Neural progenitor cell (in vitro differentiated cells): ENCODE results near the gene CPT1A. TPM values are rescaled to one million over a fixed set of nuclear protein-coding genes. Genes with fewer than 3 reads are reported as not detected.
A peak's percentile ranks its signal among the peaks of the same experiment; 100 is the strongest.

Source experiments
- DNase-seq: peaks from one replicate; pipeline ENCODE4 v3.0.0-alpha.2; 2016; ENCODE audit warnings: low spot score
- H2AFZ ChIP-seq: fragments of 200-600 bp; sonication (generic); replicated peaks from 2 replicates; pipeline ENCODE4 v1.6.1; 2016; ENCODE audit warnings: antibody characterized with exemption
- H3F3A ChIP-seq: fragments of 200-600 bp; sonication (generic); 2 replicates; pipeline ENCODE4 v1.6.1; 2016; ENCODE audit warnings: antibody characterized with exemption, low read depth
- H3K27ac ChIP-seq: fragments of 200-600 bp; sonication (generic); 2 replicates; pipeline ENCODE4 v1.5.1; 2016; ENCODE audit warnings: mild to moderate bottlenecking
- H3K27me3 ChIP-seq: fragments of 200-600 bp; sonication (generic); 2 replicates; pipeline ENCODE4 v1.6.1; 2016; ENCODE audit warnings: mild to moderate bottlenecking, moderate library complexity
- H3K36me3 ChIP-seq: fragments of 200-600 bp; sonication (generic); 2 replicates; pipeline ENCODE4 v1.5.1; 2016
- H3K4me1 ChIP-seq: fragments of 200-600 bp; sonication (generic); 2 replicates; pipeline ENCODE4 v1.6.1; 2016; ENCODE audit warnings: mixed run types
- H3K4me2 ChIP-seq: fragments of 200-600 bp; sonication (generic); 2 replicates; pipeline ENCODE4 v1.6.1; 2016
- H3K4me3 ChIP-seq: fragments of 200-600 bp; sonication (generic); 2 replicates; pipeline ENCODE4 v1.5.1; 2016
- H3K79me2 ChIP-seq: fragments of 200-600 bp; sonication (generic); 2 replicates; pipeline ENCODE4 v1.6.1; 2016; ENCODE audit warnings: low read depth
- H3K9ac ChIP-seq: fragments of 200-600 bp; sonication (generic); 2 replicates; pipeline ENCODE4 v1.6.1; 2016
- H3K9me3 ChIP-seq: fragments of 200-600 bp; sonication (generic); 2 replicates; pipeline ENCODE4 v1.5.1; 2016; ENCODE audit warnings: low read depth
- H4K20me1 ChIP-seq: fragments of 200-600 bp; sonication (generic); 2 replicates; pipeline ENCODE4 v1.6.1; 2016; ENCODE audit warnings: low read depth
- H3K27ac Mint-ChIP-seq: 3 replicates; pipeline ENCODE4 v1.8.0; 2021; ENCODE audit warnings: mixed read lengths
- H3K27me3 Mint-ChIP-seq: 2 replicates; pipeline ENCODE4 v1.8.0; 2022; ENCODE audit warnings: low read depth, mild to moderate bottlenecking, inconsistent platforms, moderate library complexity, mixed read lengths; ENCODE audit not compliant: insufficient read depth
- H3K36me3 Mint-ChIP-seq: 3 replicates; pipeline ENCODE4 v1.8.0; 2021; ENCODE audit warnings: mixed read lengths
- H3K4me1 Mint-ChIP-seq: 3 replicates; pipeline ENCODE4 v1.8.0; 2021; ENCODE audit warnings: mixed read lengths
- H3K4me3 Mint-ChIP-seq: 3 replicates; pipeline ENCODE4 v1.8.0; 2021; ENCODE audit warnings: mild to moderate bottlenecking, moderate library complexity, mixed read lengths
- H3K9me3 Mint-ChIP-seq: 3 replicates; pipeline ENCODE4 v1.8.0; 2020; ENCODE audit warnings: mixed read lengths
- EZH2 ChIP-seq: fragments of 200-600 bp; sonication (generic); IDR thresholded peaks from 2 replicates; pipeline ENCODE4 v1.6.1; 2017; ENCODE audit warnings: antibody characterized with exemption, mild to moderate bottlenecking, moderate library complexity
- EZH2phosphoT487 ChIP-seq: fragments of 200-600 bp; sonication (generic); IDR thresholded peaks from 2 replicates; pipeline ENCODE4 v1.6.1; 2017; ENCODE audit warnings: antibody characterized with exemption
- total RNA-seq: library from RNA; depleted of rRNA; stranded (reverse); fragments of >200 nt; gene quantifications from 2 replicates; pipeline ENCODE4 v1.2.3, GENCODE V29; 2015; ENCODE audit warnings: low replicate concordance
- TF ChIP-seq, protein P1 (sequence below): fragments of 200-600 bp; sonication (generic); IDR thresholded peaks from 2 replicates; pipeline ENCODE4 v1.5.1; 2017; ENCODE audit warnings: antibody characterized with exemption, mild to moderate bottlenecking

CPT1A gene
- total RNA-seq, 1 donor from 2014 or later: 0.64 TPM

DNA sequence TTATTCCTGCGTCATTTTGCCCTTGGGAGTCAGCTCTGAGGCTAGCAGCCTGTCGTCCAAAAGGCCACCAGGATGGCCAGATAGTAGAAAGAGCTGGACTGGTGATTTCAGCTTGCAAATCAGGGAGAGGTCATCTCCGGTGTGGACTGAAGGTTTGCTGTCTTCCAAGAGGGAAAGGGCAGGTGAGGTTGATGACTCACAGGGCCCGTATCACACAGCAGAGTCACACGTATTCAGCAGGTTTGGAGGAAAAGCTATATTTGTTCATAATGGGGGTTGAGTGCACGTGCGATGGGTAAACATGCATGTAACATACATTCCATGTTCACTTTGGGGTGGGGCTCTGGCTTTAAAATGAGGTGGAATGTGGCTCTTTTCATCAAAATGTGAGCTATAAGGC lies 36.3 kb upstream of the CPT1A start:
- H3K9me3 Mint-ChIP-seq: no peaks in the 10 kb centered on the region
- peaks cover 5% of the 10 kb centered on the region for H3K27me3 Mint-ChIP-seq
- H3K4me1 Mint-ChIP-seq: no peaks in the 10 kb centered on the region
- DNase-seq: no peak
- peaks cover 3% of the 10 kb centered on the region for H3K36me3 Mint-ChIP-seq
- H3K27ac ChIP-seq: no peak overlapping the region
- H3K4me3 Mint-ChIP-seq: no peak overlapping the region
- no peak overlapping the region for H3K4me3 ChIP-seq
- H3F3A ChIP-seq: peaks cover 10% of the 10 kb centered on the region
- H3K27ac Mint-ChIP-seq: no peak overlapping the region
- H4K20me1 ChIP-seq: peaks cover 15% of the 10 kb centered on the region
- H3K9ac ChIP-seq: no peak overlapping the region
- H3K27me3 ChIP-seq: no peaks in the 10 kb centered on the region
- H3K4me1 ChIP-seq: peaks cover 4% of the 10 kb centered on the region
- H3K4me2 ChIP-seq: no peak overlapping the region
- H3K79me2 ChIP-seq: no peaks in the 10 kb centered on the region
- no peaks in the 10 kb centered on the region for H3K9me3 ChIP-seq
- no peak for TF ChIP-seq EZH2
- TF ChIP-seq, protein P1, sequence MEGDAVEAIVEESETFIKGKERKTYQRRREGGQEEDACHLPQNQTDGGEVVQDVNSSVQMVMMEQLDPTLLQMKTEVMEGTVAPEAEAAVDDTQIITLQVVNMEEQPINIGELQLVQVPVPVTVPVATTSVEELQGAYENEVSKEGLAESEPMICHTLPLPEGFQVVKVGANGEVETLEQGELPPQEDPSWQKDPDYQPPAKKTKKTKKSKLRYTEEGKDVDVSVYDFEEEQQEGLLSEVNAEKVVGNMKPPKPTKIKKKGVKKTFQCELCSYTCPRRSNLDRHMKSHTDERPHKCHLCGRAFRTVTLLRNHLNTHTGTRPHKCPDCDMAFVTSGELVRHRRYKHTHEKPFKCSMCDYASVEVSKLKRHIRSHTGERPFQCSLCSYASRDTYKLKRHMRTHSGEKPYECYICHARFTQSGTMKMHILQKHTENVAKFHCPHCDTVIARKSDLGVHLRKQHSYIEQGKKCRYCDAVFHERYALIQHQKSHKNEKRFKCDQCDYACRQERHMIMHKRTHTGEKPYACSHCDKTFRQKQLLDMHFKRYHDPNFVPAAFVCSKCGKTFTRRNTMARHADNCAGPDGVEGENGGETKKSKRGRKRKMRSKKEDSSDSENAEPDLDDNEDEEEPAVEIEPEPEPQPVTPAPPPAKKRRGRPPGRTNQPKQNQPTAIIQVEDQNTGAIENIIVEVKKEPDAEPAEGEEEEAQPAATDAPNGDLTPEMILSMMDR: no peak
- no peak for TF ChIP-seq EZH2phosphoT487
- H3K36me3 ChIP-seq: no peaks in the 10 kb centered on the region
- no peak overlapping the region for H2AFZ ChIP-seq

DNA sequence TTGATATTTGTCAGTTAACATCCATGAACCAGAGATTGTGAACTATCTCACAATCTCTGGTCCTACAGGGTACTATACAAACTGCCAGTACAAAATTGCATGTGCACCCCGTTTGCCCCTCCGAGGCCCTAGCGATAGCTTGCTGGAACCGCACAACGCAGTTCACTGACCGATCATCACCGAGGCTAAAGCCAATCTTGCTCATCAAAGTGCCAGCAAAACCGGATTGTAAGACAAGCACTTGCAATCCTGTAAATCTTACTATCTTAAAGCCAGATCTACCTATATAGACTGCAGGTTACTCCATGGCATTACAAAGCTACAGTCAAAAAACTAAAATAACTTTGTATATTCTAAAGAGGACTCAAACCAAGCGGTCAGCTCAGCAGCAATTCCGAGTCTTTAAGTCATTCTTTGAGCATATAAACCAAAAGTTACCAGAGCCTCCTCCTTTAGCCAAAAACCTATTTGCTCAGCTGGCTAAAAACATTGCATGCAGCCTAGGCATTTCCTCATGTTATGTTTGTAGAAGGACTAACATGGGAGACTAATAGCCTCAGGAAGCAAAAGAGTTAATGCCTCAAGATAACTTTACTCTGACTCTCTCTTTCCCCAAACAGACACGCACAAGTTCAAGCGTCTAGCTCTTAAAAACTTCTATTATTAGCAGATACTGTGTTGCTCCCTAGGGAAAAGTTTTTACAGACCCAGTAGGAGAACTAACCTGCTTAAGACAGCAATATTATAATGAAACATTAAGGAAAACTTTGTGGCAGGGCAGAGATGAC lies 30.7 kb upstream of the CPT1A start:
- H3K27me3 Mint-ChIP-seq: peaks cover 2% of the 10 kb centered on the region
- TF ChIP-seq EZH2: no peak
- TF ChIP-seq, protein P1: no peak
- TF ChIP-seq EZH2phosphoT487: no peak
- Histone ChIP-seq H3K4me3 (no peak overlapping the region), H4K20me1 (no peaks in the 10 kb centered on the region), H3K27me3 (peaks cover 29% of the 10 kb centered on the region), H3K36me3 (no peaks in the 10 kb centered on the region), H3K9ac (no peak overlapping the region), H3K4me2 (no peak overlapping the region), H3K27ac (no peak overlapping the region), H3K79me2 (no peaks in the 10 kb centered on the region), H2AFZ (no peak overlapping the region), H3K9me3 (no peaks in the 10 kb centered on the region), H3F3A (no peaks in the 10 kb centered on the region), H3K4me1 (peaks cover 11% of the 10 kb centered on the region)
- no peak overlapping the region for H3K27ac Mint-ChIP-seq
- DNase-seq: no peak
- peaks cover 17% of the 10 kb centered on the region for H3K4me1 Mint-ChIP-seq
- no peaks in the 10 kb centered on the region for H3K36me3 Mint-ChIP-seq
- no peak overlapping the region for H3K4me3 Mint-ChIP-seq
- no peaks in the 10 kb centered on the region for H3K9me3 Mint-ChIP-seq

DNA sequence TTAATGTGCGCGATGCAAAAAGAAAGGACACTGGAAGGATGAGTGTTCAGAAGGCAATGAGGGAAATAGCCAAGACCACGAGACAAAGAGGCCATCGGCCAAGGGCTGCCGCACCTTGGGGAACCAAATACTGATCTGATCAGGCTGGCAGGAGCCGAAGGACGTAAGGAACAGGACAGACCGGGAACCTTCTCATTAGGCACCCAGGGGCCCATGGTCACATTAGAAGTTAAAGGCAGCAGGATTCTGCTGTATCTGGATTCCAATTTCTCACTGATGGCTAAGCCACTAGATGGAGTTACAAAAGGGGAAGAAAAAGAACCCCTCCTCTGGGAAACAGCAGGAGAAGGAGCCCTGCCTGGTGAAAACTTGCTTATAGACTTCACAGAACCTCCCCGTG lies 28.8 kb upstream of the CPT1A start:
- Mint-ChIP-seq H3K4me3 (peak overlapping the region; percentile 67), H3K9me3 (no peaks in the 10 kb centered on the region), H3K27ac (no peak overlapping the region), H3K4me1 (peaks cover 17% of the 10 kb centered on the region), H3K27me3 (peaks cover 2% of the 10 kb centered on the region), H3K36me3 (no peaks in the 10 kb centered on the region)
- Histone ChIP-seq H3K36me3 (no peaks in the 10 kb centered on the region), H3K4me1 (peaks cover 11% of the 10 kb centered on the region), H3K27me3 (peaks cover 29% of the 10 kb centered on the region), H3K9me3 (no peaks in the 10 kb centered on the region), H3K79me2 (no peaks in the 10 kb centered on the region), H3K4me3 (peak overlapping the region; percentile 33), H3K4me2 (peak overlapping the region; percentile 75), H4K20me1 (no peaks in the 10 kb centered on the region), H3K9ac (no peak overlapping the region), H2AFZ (no peak overlapping the region), H3K27ac (no peak overlapping the region), H3F3A (no peaks in the 10 kb centered on the region)
- no peak for TF ChIP-seq EZH2
- TF ChIP-seq EZH2phosphoT487: no peak
- TF ChIP-seq, protein P1: no peak
- no peak for DNase-seq
